HAP-1 (cell line): ENCODE data around the gene KRTAP9-3.
"Not testable (repeated sequence)": the region's sequence is repeated elsewhere in the genome, so short reads cannot be mapped to it uniquely, and the experiment has no call there.

Source experiments
- DNase-seq, 2 experiments: peaks; one replicate each; pipeline ENCODE4 v3.0.0-alpha.2; 2016 to 2020; ENCODE audit warnings: low spot score in 2 of 2
- H3K27me3 ChIP-seq: fragments of 250-450 bp; sonication (Bioruptor Pico); 2 replicates; pipeline ENCODE4 v1.5.1; 2020; ENCODE audit warnings: low read depth, mild to moderate bottlenecking, moderate library complexity
- H3K36me3 ChIP-seq: fragments of 250-450 bp; sonication (Bioruptor Pico); replicated peaks from 2 replicates; pipeline ENCODE4 v1.5.1; 2020; ENCODE audit warnings: mild to moderate bottlenecking
- H3K4me1 ChIP-seq: fragments of 250-450 bp; sonication (Bioruptor Pico); 2 replicates; pipeline ENCODE4 v1.5.1; 2020; ENCODE audit warnings: mild to moderate bottlenecking
- H3K4me3 ChIP-seq: fragments of 250-450 bp; sonication (Bioruptor Pico); 2 replicates; pipeline ENCODE4 v1.5.1; 2020; ENCODE audit warnings: mild to moderate bottlenecking, moderate library complexity
- H3K9me3 ChIP-seq: fragments of 250-450 bp; sonication (Bioruptor Pico); 2 replicates; pipeline ENCODE4 v1.5.1; 2020; ENCODE audit warnings: mild to moderate bottlenecking, moderate library complexity
- in situ Hi-C: fragments of 300-500 bp; cut with MboI; formaldehyde crosslinking; loops from 3 replicates; pipeline ENCODE4 v1.14.3; 2020; ENCODE audit warnings: low sequenced_read_pairs, inconsistent platforms, mixed read lengths

The KRTAP9-3 gene

DNA sequence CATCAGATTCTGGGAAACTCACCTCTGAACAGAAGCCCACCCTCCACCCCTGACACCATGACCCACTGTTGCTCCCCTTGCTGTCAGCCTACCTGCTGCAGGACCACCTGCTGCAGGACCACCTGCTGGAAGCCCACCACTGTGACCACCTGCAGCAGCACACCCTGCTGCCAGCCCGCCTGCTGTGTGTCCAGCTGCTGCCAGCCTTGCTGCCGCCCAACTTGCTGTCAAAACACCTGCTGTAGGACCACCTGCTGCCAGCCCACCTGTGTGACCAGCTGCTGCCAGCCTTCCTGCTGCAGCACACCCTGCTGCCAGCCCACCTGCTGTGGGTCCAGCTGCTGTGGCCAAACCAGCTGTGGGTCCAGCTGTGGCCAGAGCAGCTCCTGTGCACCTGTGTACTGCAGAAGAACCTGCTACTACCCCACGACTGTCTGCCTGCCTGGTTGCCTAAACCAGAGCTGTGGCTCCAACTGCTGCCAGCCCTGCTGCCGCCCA lies 5.6 kb upstream of the KRTAP9-3 start, which contains the start of gene KRTAP9-2:
Gene KRTAP9-2, plus strand, starts transcription at position 51 of the 498 bp plus-strand sequence. Its CDS starts 7 bp downstream, at position 58.
- H3K27me3 ChIP-seq, H3K4me3 ChIP-seq, H3K36me3 ChIP-seq, DNase-seq, in situ Hi-C loops, H3K9me3 ChIP-seq, H3K4me1 ChIP-seq: not testable (repeated sequence)

- no peaks in the 10 kb centered on the region for H3K36me3 ChIP-seq
- peaks cover 9% of the 10 kb centered on the region for H3K27me3 ChIP-seq
- no peaks in the 10 kb centered on the region for H3K4me1 ChIP-seq
- H3K4me3 ChIP-seq, result no peak overlapping the region
- in situ Hi-C loops, result no loop called here
- no peak for DNase-seq
- H3K9me3 ChIP-seq, result no peaks in the 10 kb centered on the region
Measured at GRCh38 chr17:41230094-41230493, 2.2 kb upstream of the KRTAP9-3 start.

DNA sequence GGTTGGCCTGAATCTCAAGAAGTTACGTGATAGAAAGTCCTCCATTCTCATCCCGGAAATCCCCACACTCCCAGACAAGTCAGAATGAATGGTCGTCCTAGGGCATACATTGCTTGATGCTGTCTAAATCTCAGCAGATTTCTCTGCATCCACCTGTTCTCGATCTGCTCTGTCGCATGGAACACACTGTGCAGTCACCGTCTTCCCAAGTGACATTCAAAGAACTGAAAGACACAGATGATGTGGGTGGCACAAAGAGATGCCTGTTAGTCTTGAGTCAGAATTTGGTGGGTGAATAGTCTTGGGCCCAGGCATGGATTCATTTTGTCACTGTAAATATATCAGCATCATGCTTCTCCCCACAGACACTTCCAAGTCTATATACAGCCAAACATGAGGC lies 518 bp upstream of the KRTAP9-3 start:
- peaks cover 8% of the 10 kb centered on the region for H3K27me3 ChIP-seq
- no peaks in the 10 kb centered on the region for H3K36me3 ChIP-seq
- H3K9me3 ChIP-seq, result no peaks in the 10 kb centered on the region
- DNase-seq, result no peak
- no peaks in the 10 kb centered on the region for H3K4me1 ChIP-seq
- in situ Hi-C loops, result no loop called here
- H3K4me3 ChIP-seq, result no peak overlapping the region

GRCh38 chr17:41237116-41237515 lies 4.9 kb downstream of the KRTAP9-3 start:
- in situ Hi-C loops, DNase-seq, H3K36me3 ChIP-seq, H3K27me3 ChIP-seq, H3K9me3 ChIP-seq, H3K4me1 ChIP-seq, H3K4me3 ChIP-seq: not testable (repeated sequence)

GRCh38 chr17:41237949-41238437 lies 5.7 kb downstream of the KRTAP9-3 start, which contains the start of gene KRTAP9-8:
Gene KRTAP9-8 (plus strand): TSS chr17:41237999. CDS start chr17:41238052, 53 bp downstream.
- H3K4me3 ChIP-seq, H3K36me3 ChIP-seq, H3K4me1 ChIP-seq, in situ Hi-C loops, H3K9me3 ChIP-seq, H3K27me3 ChIP-seq, DNase-seq: not testable (repeated sequence)

DNA sequence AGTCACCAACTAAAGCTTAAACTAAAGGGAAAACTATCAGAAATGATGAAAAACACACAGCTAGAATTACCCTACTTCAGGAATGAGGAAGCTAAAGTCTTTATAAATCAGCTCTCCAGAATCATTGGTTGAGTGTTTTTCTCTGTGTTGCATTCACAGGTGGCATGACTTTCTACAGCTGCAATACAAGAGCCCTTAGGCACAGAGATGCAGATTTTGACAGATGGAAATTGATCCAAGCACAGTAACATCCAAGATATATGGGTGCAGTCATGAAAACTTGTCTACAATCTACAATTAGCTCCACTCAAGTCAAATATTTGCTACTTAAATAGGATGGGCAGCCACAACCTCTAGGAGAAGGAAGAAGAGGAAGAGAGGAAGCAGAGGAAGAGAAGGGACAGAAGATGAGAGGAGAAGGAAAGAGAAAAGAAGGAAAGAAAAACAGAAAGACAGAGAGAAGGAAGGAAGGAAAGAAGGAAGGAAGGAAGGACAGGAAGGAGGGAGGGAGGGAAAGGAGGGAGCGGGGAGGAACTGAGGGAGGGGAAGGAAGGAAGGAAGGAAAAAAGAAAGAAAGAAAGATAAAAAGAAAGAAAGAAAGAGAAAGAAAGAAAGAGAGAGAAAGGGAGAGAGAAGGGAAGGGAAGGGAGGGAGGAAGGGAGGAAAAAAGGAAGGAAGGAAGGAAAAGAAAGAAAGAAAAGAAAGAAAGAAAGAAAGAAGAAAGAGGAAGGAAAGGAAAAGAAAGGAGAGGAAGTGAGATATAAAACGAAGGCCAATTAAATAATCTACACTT lies 14.9 kb downstream of the KRTAP9-3 start:
- DNase-seq, H3K9me3 ChIP-seq, in situ Hi-C loops, H3K4me1 ChIP-seq, H3K4me3 ChIP-seq, H3K36me3 ChIP-seq: not testable (repeated sequence)
- peaks cover 11% of the 10 kb centered on the region for H3K27me3 ChIP-seq

DNA sequence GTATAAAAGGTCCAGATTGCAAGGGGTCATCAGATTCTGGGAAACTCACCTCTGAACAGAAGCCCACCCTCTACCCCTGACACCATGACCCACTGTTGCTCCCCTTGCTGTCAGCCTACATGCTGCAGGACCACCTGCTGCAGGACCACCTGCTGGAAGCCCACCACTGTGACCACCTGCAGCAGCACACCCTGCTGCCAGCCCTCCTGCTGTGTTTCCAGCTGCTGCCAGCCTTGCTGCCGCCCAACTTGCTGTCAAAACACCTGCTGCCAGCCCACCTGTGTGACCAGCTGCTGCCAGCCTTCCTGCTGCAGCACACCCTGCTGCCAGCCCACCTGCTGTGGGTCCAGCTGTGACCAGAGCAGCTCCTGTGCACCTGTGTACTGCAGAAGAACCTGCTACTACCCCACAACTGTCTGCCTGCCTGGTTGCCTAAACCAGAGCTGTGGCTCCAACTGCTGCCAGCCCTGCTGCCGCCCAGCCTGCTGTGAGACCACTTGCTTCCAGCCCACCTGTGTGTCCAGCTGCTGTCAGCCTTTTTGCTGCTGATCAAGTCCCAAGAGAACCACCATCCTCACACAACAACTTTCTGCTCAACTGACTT lies 17.5 kb downstream of the KRTAP9-3 start, which contains the start of gene KRTAP9-4:
Gene KRTAP9-4, plus strand, starts transcription at position 51 of the 604 bp plus-strand sequence. Its CDS starts 34 bp downstream, at position 85.
- in situ Hi-C loops, result not testable (repeated sequence)

DNA sequence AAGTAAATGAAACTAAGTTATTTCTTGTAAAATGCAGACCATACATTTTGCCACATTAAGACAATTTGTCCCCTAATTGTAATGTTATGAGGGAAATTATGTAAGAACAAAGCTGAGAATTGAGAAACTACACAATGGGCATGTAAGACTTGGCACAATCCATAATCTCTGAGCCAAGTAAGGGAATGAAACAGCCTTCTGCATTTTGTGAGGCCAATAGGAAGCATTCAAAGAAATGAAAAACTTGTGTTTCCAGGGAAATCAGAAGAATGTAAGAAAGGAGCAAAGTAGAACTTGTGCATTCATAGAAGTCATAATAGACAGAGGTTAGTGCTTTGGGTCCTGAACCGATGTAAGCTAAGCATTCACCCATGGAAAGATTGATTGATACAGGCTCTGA lies 19.0 kb downstream of the KRTAP9-3 start:
- H3K27me3 ChIP-seq, result peaks cover 14% of the 10 kb centered on the region
- in situ Hi-C loops, result no loop called here
- DNase-seq, result no peak
- no peak overlapping the region for H3K4me3 ChIP-seq
- H3K4me1 ChIP-seq, result no peaks in the 10 kb centered on the region
- H3K9me3 ChIP-seq, result no peaks in the 10 kb centered on the region
- H3K36me3 ChIP-seq, result no peaks in the 10 kb centered on the region

More for the DNA sequence above, 17.5 kb downstream of the KRTAP9-3 start, which contains the start of gene KRTAP9-4:
- H3K4me1 ChIP-seq, H3K4me3 ChIP-seq, H3K36me3 ChIP-seq, DNase-seq, H3K9me3 ChIP-seq: not testable (repeated sequence)
- peaks cover 14% of the 10 kb centered on the region for H3K27me3 ChIP-seq

DNA sequence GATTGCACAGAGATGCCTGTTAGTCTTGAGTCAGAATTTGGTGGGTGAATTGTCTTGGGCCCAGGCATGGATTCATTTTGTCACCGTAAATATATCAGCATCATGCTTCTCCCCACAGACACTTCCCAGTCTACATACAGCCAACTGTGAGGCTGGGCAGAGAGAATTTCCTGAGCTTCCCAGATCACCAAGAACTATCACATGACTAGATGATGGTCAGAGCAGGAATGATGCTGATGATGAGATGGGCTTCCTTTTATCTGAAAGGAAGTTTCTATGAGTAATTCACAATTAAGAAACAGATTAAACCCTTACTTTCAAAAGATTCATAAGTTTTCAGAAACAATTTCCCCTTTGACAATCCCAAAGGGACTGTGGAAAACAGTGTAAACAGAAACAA lies 22.6 kb downstream of the KRTAP9-3 start:
- H3K27me3 ChIP-seq, result peaks cover 24% of the 10 kb centered on the region
- in situ Hi-C loops, result no loop called here
- no peak overlapping the region for H3K4me3 ChIP-seq
- no peaks in the 10 kb centered on the region for H3K4me1 ChIP-seq
- no peaks in the 10 kb centered on the region for H3K9me3 ChIP-seq
- DNase-seq, result no peak
- no peaks in the 10 kb centered on the region for H3K36me3 ChIP-seq

GRCh38 chr17:41255381-41256290 lies 23.4 kb downstream of the KRTAP9-3 start, which contains the start of gene KRTAP9-9:
Gene KRTAP9-9 (plus strand): TSS chr17:41255384.
- peaks cover 23% of the 10 kb centered on the region for H3K27me3 ChIP-seq
- DNase-seq, in situ Hi-C loops, H3K4me3 ChIP-seq, H3K36me3 ChIP-seq, H3K9me3 ChIP-seq, H3K4me1 ChIP-seq: not testable (repeated sequence)

- no peaks in the 10 kb centered on the region for H3K9me3 ChIP-seq
- no peaks in the 10 kb centered on the region for H3K36me3 ChIP-seq
- in situ Hi-C loops, result no loop called here
- H3K4me3 ChIP-seq, result no peak overlapping the region
- H3K4me1 ChIP-seq, result no peaks in the 10 kb centered on the region
- no peak for DNase-seq
- H3K27me3 ChIP-seq, result peaks cover 19% of the 10 kb centered on the region
Measured at GRCh38 chr17:41256291-41256685, 24.0 kb downstream of the KRTAP9-3 start.

- no peak for DNase-seq
- in situ Hi-C loops, result no loop called here
- Histone ChIP-seq H3K27me3 (peaks cover 13% of the 10 kb centered on the region), H3K4me1 (no peaks in the 10 kb centered on the region), H3K36me3 (no peaks in the 10 kb centered on the region), H3K9me3 (no peaks in the 10 kb centered on the region), H3K4me3 (no peak overlapping the region)
Measured at GRCh38 chr17:41258406-41258805, 26.2 kb downstream of the KRTAP9-3 start.

DNA sequence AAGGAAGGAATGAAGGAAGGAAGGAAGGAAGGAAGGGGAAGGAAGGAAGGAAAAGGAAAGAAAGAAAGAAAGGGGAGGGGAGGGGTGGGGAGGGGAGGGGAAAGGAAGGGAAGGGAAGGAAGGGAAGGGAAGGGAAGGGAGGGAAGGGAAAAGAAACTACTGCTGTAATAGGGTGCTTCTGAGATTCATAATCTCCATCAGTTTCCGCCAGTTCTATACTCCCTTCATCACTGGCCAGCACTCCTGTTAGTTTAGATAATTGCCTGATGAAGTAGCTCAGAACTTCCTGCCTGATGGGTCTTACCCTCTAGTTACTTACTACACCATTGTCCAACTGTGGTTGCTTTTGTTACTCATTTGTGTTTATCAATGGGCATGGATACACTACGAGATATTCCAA lies 31.0 kb downstream of the KRTAP9-3 start:
- Histone ChIP-seq H3K9me3 (no peaks in the 10 kb centered on the region), H3K4me3 (no peak overlapping the region), H3K27me3 (peaks cover 6% of the 10 kb centered on the region), H3K36me3 (no peaks in the 10 kb centered on the region), H3K4me1 (no peaks in the 10 kb centered on the region)
- DNase-seq, result no peak
- in situ Hi-C loops, result no loop called here
